ENCODE data around the gene CXorf38.
A peak's percentile ranks its signal among the peaks of the same experiment; 100 is the strongest.
"Not testable (repeated sequence)": the region's sequence is repeated elsewhere in the genome, so short reads cannot be mapped to it uniquely, and the experiment has no call there.

The CXorf38 gene

GRCh38 chrX:40625294-40625693, 22.1 kb downstream of the CXorf38 start:
- DNase-seq = no peak

- no peak for DNase-seq
Observed at GRCh38 chrX:40623665-40624064, 23.7 kb downstream of the CXorf38 start.

- DNase-seq = no peak
Observed at GRCh38 chrX:40623139-40623536, 24.2 kb downstream of the CXorf38 start, which contains the start of gene MPC1L. Gene MPC1L, plus strand, starts transcription at chrX:40623428. Its CDS starts 138 bp downstream, at chrX:40623566.

- no peak for DNase-seq
Observed at GRCh38 chrX:40622479-40623138, 24.8 kb downstream of the CXorf38 start.

GRCh38 chrX:40617566-40617965, 29.8 kb downstream of the CXorf38 start:
- no peak for DNase-seq

- no peak for DNase-seq
Observed at GRCh38 chrX:40615976-40616375, 31.4 kb downstream of the CXorf38 start.

GRCh38 chrX:40612511-40612910, 34.9 kb downstream of the CXorf38 start:
- no peak for DNase-seq

GRCh38 chrX:40607381-40607780, 40.0 kb downstream of the CXorf38 start:
- no peak for DNase-seq

GRCh38 chrX:40603446-40603845, 43.9 kb downstream of the CXorf38 start:
- DNase-seq = no peak

GRCh38 chrX:40589616-40590321, 57.6 kb downstream of the CXorf38 start:
- peak; percentile 58 for DNase-seq

GRCh38 chrX:40587623-40588022, 59.7 kb downstream of the CXorf38 start:
- peak; percentile 39 for DNase-seq

GRCh38 chrX:40582811-40583210, 64.5 kb downstream of the CXorf38 start:
- DNase-seq = no peak

GRCh38 chrX:40582178-40582577, 65.2 kb downstream of the CXorf38 start:
- not testable (repeated sequence) for DNase-seq

- peak; percentile 23 for DNase-seq
Observed at GRCh38 chrX:40581336-40581920, 65.9 kb downstream of the CXorf38 start.

- DNase-seq = peak; percentile 91
Observed at GRCh38 chrX:40580537-40581335, 66.6 kb downstream of the CXorf38 start, which contains the start of gene ATP6AP2. Gene ATP6AP2, plus strand, starts transcription at chrX:40580970. Its CDS starts 96 bp downstream, at chrX:40581066.

- no peak for DNase-seq
Observed at GRCh38 chrX:40579900-40580536, 67.3 kb downstream of the CXorf38 start.

- DNase-seq = no peak
Observed at GRCh38 chrX:40579141-40579540, 68.2 kb downstream of the CXorf38 start.

GRCh38 chrX:40578039-40578695, 69.2 kb downstream of the CXorf38 start:
- DNase-seq = no peak
